Measurements from ENCODE around the gene ACIN1. TPM values are rescaled to one million over a fixed set of nuclear protein-coding genes. Genes with fewer than 3 reads are reported as not detected.

Gene ACIN1
- total and polyA plus RNA-seq, 2 of the 8 experiments (the other 6 are each of a cell fraction or from before 2014, with no cell fraction given): 132 to 233 TPM

DNA sequence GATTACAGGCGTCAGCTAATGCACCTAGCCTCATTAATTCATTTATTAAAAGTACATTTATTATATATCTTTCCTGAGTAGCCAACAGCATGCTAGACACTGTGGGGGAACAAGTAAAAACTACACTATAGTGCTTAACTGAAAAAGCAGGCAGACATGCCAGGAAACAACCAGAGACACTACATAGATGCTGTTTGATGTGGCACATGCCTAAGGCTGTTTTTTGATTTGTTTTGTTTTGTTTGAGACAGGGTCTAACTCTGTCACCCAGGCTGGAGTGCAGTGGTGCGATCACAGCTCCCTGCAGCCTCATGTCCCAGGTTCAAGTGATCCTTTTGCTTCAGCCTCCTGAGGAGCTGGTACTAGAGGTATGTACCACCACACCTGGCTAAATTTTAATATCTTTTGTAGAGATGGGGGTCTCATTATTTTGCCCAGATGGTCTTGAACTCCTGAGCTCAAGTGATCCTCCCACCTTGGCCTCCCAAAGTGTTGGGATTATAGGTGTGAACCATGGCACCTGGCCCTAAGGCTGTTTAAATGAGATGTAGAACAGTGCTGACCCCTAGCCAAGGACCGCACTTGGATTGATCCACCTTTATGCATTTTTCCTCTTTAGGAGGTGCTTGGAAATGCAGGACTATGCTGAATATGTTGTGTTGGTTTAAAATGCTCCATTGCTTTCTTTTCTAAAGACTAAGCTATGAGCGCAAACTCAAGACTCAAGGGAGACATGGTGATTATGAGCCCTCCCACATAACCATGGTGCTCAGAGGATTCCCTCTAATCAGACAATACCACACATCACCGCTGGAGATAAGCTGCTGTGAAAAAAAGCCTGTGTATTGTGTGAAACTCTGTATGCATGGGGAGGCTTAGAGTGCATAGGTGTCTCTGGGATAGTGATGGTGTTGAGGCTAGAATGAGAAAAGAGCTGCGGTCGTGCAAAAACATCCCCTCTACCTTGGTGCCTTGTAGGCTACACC, 74.5 kb downstream of the ACIN1 start:
- Histone ChIP-seq H3K79me2 (ENCODE audit: control insufficient read depth in 1 of 2, insufficient read depth in 2 of 2, low read length in 2 of 2) (no peaks in the 10 kb centered on the region), H4K91ac (replicated peaks; ENCODE audit: insufficient read length, low read length) (no peak overlapping the region), H2AFZ (ENCODE audit: low read length) (no peak overlapping the region), H3K36me3 (ENCODE audit: control insufficient read depth in 2 of 4, insufficient read depth in 4 of 4, low read length in 3 of 4) (peaks cover 0 to 7% (median under 1%) of the 10 kb centered on the region in 4 experiments; a peak in 5 of 8 replicates), H2BK20ac (ENCODE audit: low read length) (no peak overlapping the region), H3K9me3 (ENCODE audit: insufficient read depth in 2 of 2, low read depth in 1 of 2, low read length in 1 of 2) (no peaks in the 10 kb centered on the region), H2BK5ac (ENCODE audit: low read depth, low read length) (no peak overlapping the region), H3K27ac (ENCODE audit: low read depth, low read length) (no peak overlapping the region), H2BK120ac (replicated peaks; ENCODE audit: low read depth, low read length) (no peak overlapping the region), H3K27me3 (replicated peaks in 1 of 4; ENCODE audit: control insufficient read depth in 3 of 4, extremely low read depth in 1 of 4, insufficient read depth in 3 of 4, low read length in 3 of 4) (no peaks in the 10 kb centered on the region), H3K4me2 (ENCODE audit: insufficient read depth in 1 of 2, low read depth in 2 of 2, low read length in 2 of 2) (no peak overlapping the region), H3K18ac (ENCODE audit: extremely low read depth, low read length) (no peak overlapping the region), H2BK15ac (ENCODE audit: low read length) (no peak overlapping the region), H3K4me1 (replicated peaks in 1 of 4; ENCODE audit: control insufficient read depth in 3 of 4, insufficient read depth in 4 of 4, low read length in 3 of 4) (peaks cover 0 to 3% (median under 1%) of the 10 kb centered on the region in 4 experiments; a peak in 1 of 7 replicates), H3K4me3 (ENCODE audit: extremely low read depth in 1 of 4, insufficient read depth in 2 of 4, low read depth in 3 of 4, low read length in 4 of 4) (no peak overlapping the region), H4K8ac (ENCODE audit: extremely low read depth, insufficient read depth, low read length) (no peak overlapping the region), H4K20me1 (replicated peaks in 1 of 2; ENCODE audit: control insufficient read depth in 1 of 2, insufficient read depth in 2 of 2, low read length in 2 of 2) (peaks cover 0 to 2% of the 10 kb centered on the region in 2 experiments), H3K56ac (replicated peaks; ENCODE audit: insufficient read length, low read depth, low read length) (no peak overlapping the region), H3K79me1 (ENCODE audit: low read depth, low read length) (no peaks in the 10 kb centered on the region), H2BK12ac (ENCODE audit: low read depth, low read length) (no peak overlapping the region), H3K4ac (replicated peaks; ENCODE audit: insufficient read length, low read depth, low read length) (no peak overlapping the region), H4K5ac (ENCODE audit: insufficient read length, low read depth, low read length) (no peak overlapping the region), H3K14ac (ENCODE audit: insufficient read length) (no peak overlapping the region), H3K23ac (ENCODE audit: insufficient read length) (no peak overlapping the region), H2AK5ac (ENCODE audit: low read depth, low read length) (no peak overlapping the region), H3K9ac (replicated peaks in 1 of 4; ENCODE audit: extremely low read depth in 1 of 4, low read depth in 3 of 4, low read length in 3 of 4) (no peak overlapping the region; a peak in 1 of 7 replicates), H3K23me2 (ENCODE audit: low read depth, low read length) (no peaks in the 10 kb centered on the region; the same call in 1 of the 2 replicates)
- ChIA-PET CTCF (ENCODE audit: partially characterized antibody) (interaction anchor here (0.7 to 11.9 kb wide), 11 partner anchors 17 to 61 kb away, joined by 3 to 103 read pairs (median 3); partner anchors contain the start of gene AJUBA), POLR2A (ENCODE audit: partially characterized antibody) (interaction anchor here (0.7 to 11.2 kb wide), 8 partner anchors 9 to 38 kb away, joined by 3 to 99 read pairs (median 4); partner anchors contain the start of genes AJUBA and PSMB5)
- FAIRE-seq (no peak), DNase-seq (ENCODE audit: low read depth in 1 of 2, low spot score in 2 of 2) (no peak)
- WGBS, 2 experiments (ENCODE audit: extremely low coverage in 1 of 2, insufficient coverage in 1 of 2, insufficient read length in 1 of 2, insufficient replicate concordance in 2 of 2, low coverage in 1 of 2, low lambda C conversion rate in 2 of 2, missing lambda C conversion rate in 1 of 2): 93% methylated on average over 7 of the region's 7 CpGs; no CpG with 5 or more reads in 1 of the 2 experiments
- TF ChIP-seq PHF8 (conservative IDR thresholded peaks at IDR 0.05; ENCODE audit: low read depth, low read length) (no peak), POLR2A (IDR thresholded peaks at IDR 0.05; ENCODE audit: control extremely low read depth in 1 of 2, low read depth in 2 of 2, low read length in 2 of 2) (no peak), SP1 (IDR thresholded peaks at IDR 0.05; ENCODE audit: low read depth, low read length) (no peak), POU5F1 (IDR thresholded peaks at IDR 0.05; ENCODE audit: low read depth, low read length) (no peak), CEBPB (IDR thresholded peaks at IDR 0.05; ENCODE audit: low read depth, low read length) (no peak), EP300 (IDR thresholded peaks at IDR 0.05; ENCODE audit: borderline replicate concordance in 1 of 2, low read depth in 2 of 2, low read length in 2 of 2) (no peak)
- TF ChIP-seq, protein P1, sequence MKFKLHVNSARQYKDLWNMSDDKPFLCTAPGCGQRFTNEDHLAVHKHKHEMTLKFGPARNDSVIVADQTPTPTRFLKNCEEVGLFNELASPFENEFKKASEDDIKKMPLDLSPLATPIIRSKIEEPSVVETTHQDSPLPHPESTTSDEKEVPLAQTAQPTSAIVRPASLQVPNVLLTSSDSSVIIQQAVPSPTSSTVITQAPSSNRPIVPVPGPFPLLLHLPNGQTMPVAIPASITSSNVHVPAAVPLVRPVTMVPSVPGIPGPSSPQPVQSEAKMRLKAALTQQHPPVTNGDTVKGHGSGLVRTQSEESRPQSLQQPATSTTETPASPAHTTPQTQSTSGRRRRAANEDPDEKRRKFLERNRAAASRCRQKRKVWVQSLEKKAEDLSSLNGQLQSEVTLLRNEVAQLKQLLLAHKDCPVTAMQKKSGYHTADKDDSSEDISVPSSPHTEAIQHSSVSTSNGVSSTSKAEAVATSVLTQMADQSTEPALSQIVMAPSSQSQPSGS (IDR thresholded peaks at IDR 0.05; ENCODE audit: low read length): no peak
- TF ChIP-seq, protein P2, sequence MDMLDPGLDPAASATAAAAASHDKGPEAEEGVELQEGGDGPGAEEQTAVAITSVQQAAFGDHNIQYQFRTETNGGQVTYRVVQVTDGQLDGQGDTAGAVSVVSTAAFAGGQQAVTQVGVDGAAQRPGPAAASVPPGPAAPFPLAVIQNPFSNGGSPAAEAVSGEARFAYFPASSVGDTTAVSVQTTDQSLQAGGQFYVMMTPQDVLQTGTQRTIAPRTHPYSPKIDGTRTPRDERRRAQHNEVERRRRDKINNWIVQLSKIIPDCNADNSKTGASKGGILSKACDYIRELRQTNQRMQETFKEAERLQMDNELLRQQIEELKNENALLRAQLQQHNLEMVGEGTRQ (IDR thresholded peaks at IDR 0.05; ENCODE audit: low read length): no peak
